HepG2 (cell line): ENCODE data around the gene SMIM20. TPM values are rescaled to one million over a fixed set of nuclear protein-coding genes. Genes with fewer than 3 reads are reported as not detected.

Source experiments
- ATAC-seq: fragments of 200-7000 bp; cut with Tn5 transposase; 3 replicates; pipeline ENCODE4 v1.9.1; 2020; ENCODE audit warnings: mild to moderate bottlenecking, moderate library complexity
- BruUV-seq: library from RNA; stranded (reverse); fragments of 400-500 nt; replicated peaks from 2 replicates; lab custom pipeline; 2021; lab: Mats Ljungman, UMichigan
- CTCF ChIA-PET: fragments of 300-600 bp; formaldehyde crosslinking; extraction: SDS; loops from one replicate; lab custom pipeline; 2021; ENCODE audit warnings: low total read pairs, inconsistent platforms, low intra/inter-chr PET ratio; lab: Yijun Ruan, JAX
- POLR2A ChIA-PET: fragments of 350-600 bp; sonication (Branson Sonifier 250); formaldehyde crosslinking; loops from one replicate; lab custom pipeline; 2020; ENCODE audit warnings: antibody characterized with exemption, inconsistent platforms; lab: Yijun Ruan, JAX
- DNase-seq: peaks from one replicate; pipeline ENCODE4 v3.0.0-alpha.2; 2015; ENCODE audit warnings: low spot score
- FAIRE-seq: peaks from 3 replicates; lab custom pipeline; 2011; peaks lifted over from hg19 to GRCh38; lab: Jason Lieb, UNC
- H2AFZ ChIP-seq: one replicate; pipeline ENCODE4 v1.6.1; 2011; ENCODE audit warnings: low read length, inconsistent platforms
- H3K27ac ChIP-seq: fragments of 300-600 bp; 3 replicates; pipeline ENCODE4 v1.8.0; 2011; ENCODE audit warnings: mixed run types, mild to moderate bottlenecking, mixed read lengths, low read length, inconsistent platforms; ENCODE audit not compliant: insufficient read depth; ENCODE audit errors: extremely low read length
- H3K27me3 ChIP-seq, 2 experiments: fragments of 200-600 bp in 1 of 2; 2 replicates in 1 of 2; 3 replicates in 1 of 2; pipeline versions ENCODE4 v1.6.0 to v1.8.0; 2011; ENCODE audit warnings: low read length in 2 of 2, mild to moderate bottlenecking in 2 of 2, moderate library complexity in 2 of 2, inconsistent platforms in 1 of 2; ENCODE audit not compliant: insufficient read depth in 2 of 2, control insufficient read depth in 1 of 2
- H3K36me3 ChIP-seq, 2 experiments: fragments of 200-600 bp in 1 of 2; replicated peaks in 1 of 2; 2 replicates in 1 of 2; 3 replicates in 1 of 2; pipeline versions ENCODE4 v1.5.1 to v1.8.0; 2011; ENCODE audit warnings: low read length in 2 of 2, inconsistent platforms in 1 of 2; ENCODE audit not compliant: insufficient read depth in 2 of 2, control insufficient read depth in 1 of 2
- H3K4me1 ChIP-seq: 2 replicates; pipeline ENCODE4 v1.5.1; 2012; ENCODE audit warnings: low read length, inconsistent platforms; ENCODE audit not compliant: insufficient read depth
- H3K4me2 ChIP-seq: 2 replicates; pipeline ENCODE4 v1.6.0; 2011; ENCODE audit warnings: low read depth, low read length, inconsistent platforms
- H3K4me3 ChIP-seq, 3 experiments: fragments of 200-600 bp in 1 of 3; sonication (generic), shearing (Covaris generic) in 1 of 3; replicated peaks in 1 of 3; 2 replicates each; pipeline ENCODE4 v1.5.1; 2011 to 2016; ENCODE audit warnings: low read length in 3 of 3, inconsistent platforms in 2 of 3, low read depth in 2 of 3, mild to moderate bottlenecking in 2 of 3, control low read depth in 1 of 3, mixed read lengths in 1 of 3; ENCODE audit not compliant: insufficient read depth in 1 of 3
- H3K79me2 ChIP-seq: one replicate; pipeline ENCODE4 v1.6.1; 2011; ENCODE audit warnings: low read length, inconsistent platforms; ENCODE audit not compliant: insufficient read depth
- H3K9ac ChIP-seq: 2 replicates; pipeline ENCODE4 v1.6.0; 2011; ENCODE audit warnings: mild to moderate bottlenecking, low read depth, low read length, inconsistent platforms; ENCODE audit not compliant: insufficient read depth
- H3K9me3 ChIP-seq: 2 replicates; pipeline ENCODE4 v1.5.1; 2012; ENCODE audit warnings: mild to moderate bottlenecking, low read length
- H4K20me1 ChIP-seq: 2 replicates; pipeline ENCODE4 v1.6.0; 2011; ENCODE audit warnings: inconsistent platforms, mild to moderate bottlenecking, low read length, moderate library complexity; ENCODE audit not compliant: insufficient read depth
- ARNT ChIP-seq: fragments of 450-650 bp; IDR thresholded peaks from 2 replicates; pipeline ENCODE4 v1.6.1; 2017
- ARNT2 ChIP-seq: sonication (generic); formaldehyde crosslinking; IDR thresholded peaks from 2 replicates; pipeline ENCODE4 v1.8.0; 2022; ENCODE audit warnings: mild to moderate bottlenecking, low read depth, missing genetic modification reagents, moderate library complexity
- EHMT2 ChIP-seq: fragments of 200-600 bp; sonication (generic); IDR thresholded peaks from 2 replicates; pipeline ENCODE4 v1.7.0; 2017; ENCODE audit warnings: antibody characterized with exemption, low read depth, low read length, borderline replicate concordance
- FOXC1 ChIP-seq: sonication (generic); formaldehyde crosslinking; IDR thresholded peaks from 2 replicates; pipeline ENCODE4 v1.8.0; 2022; ENCODE audit warnings: mild to moderate bottlenecking, missing genetic modification reagents, borderline replicate concordance
- GLI4 ChIP-seq: sonication (generic); formaldehyde crosslinking; IDR thresholded peaks from 2 replicates; pipeline ENCODE4 v1.5.1; 2020; ENCODE audit warnings: missing genetic modification reagents, mild to moderate bottlenecking, moderate library complexity, borderline replicate concordance
- JUN ChIP-seq: sonication (generic); formaldehyde crosslinking; IDR thresholded peaks from 2 replicates; pipeline ENCODE4 v1.4.0; 2020; ENCODE audit warnings: mild to moderate bottlenecking, missing genetic modification reagents
- MLLT10 ChIP-seq: sonication (generic); formaldehyde crosslinking; IDR thresholded peaks from 2 replicates; pipeline ENCODE4 v1.4.0; 2020; ENCODE audit warnings: missing genetic modification reagents
- MXD4 ChIP-seq: IDR thresholded peaks from 2 replicates; pipeline ENCODE4 v1.6.1; 2016; ENCODE audit warnings: mild to moderate bottlenecking, missing biosample characterization, missing genetic modification reagents
- NFE2 ChIP-seq: sonication (generic); formaldehyde crosslinking; IDR thresholded peaks from 2 replicates; pipeline ENCODE4 v1.4.0; 2020; ENCODE audit warnings: missing genetic modification reagents
- NPAS2 ChIP-seq: sonication (generic); formaldehyde crosslinking; IDR thresholded peaks from 2 replicates; pipeline ENCODE4 v1.8.0; 2022; ENCODE audit warnings: mild to moderate bottlenecking, missing genetic modification reagents, borderline replicate concordance
- POLR2A ChIP-seq, 2 experiments: IDR thresholded peaks; 2 replicates each; pipeline ENCODE4 v1.6.1; 2011; ENCODE audit warnings: low read depth in 2 of 2, low read length in 2 of 2, mild to moderate bottlenecking in 1 of 2, moderate library complexity in 1 of 2; ENCODE audit not compliant: insufficient read depth in 1 of 2
- THYN1 ChIP-seq: sonication (generic); formaldehyde crosslinking; IDR thresholded peaks from 2 replicates; pipeline ENCODE4 v1.8.1; 2023; ENCODE audit warnings: low read depth, mild to moderate bottlenecking, moderate library complexity, missing genetic modification reagents, borderline replicate concordance
- ZFP41 ChIP-seq: sonication (generic); formaldehyde crosslinking; IDR thresholded peaks from 2 replicates; pipeline ENCODE4 v1.4.0; 2020; ENCODE audit warnings: mild to moderate bottlenecking, missing genetic modification reagents, borderline replicate concordance
- ZNF205 ChIP-seq: IDR thresholded peaks from 2 replicates; pipeline ENCODE4 v1.6.1; 2018; ENCODE audit warnings: missing biosample characterization, missing genetic modification reagents
- ZNF530 ChIP-seq: sonication (generic); formaldehyde crosslinking; IDR thresholded peaks from 2 replicates; pipeline ENCODE4 v1.5.0; 2020; ENCODE audit warnings: low read depth, mild to moderate bottlenecking, missing genetic modification reagents
- ZNF749 ChIP-seq: sonication (generic); formaldehyde crosslinking; IDR thresholded peaks from 2 replicates; pipeline ENCODE4 v1.8.0; 2022; ENCODE audit warnings: mild to moderate bottlenecking, missing genetic modification reagents, moderate library complexity, borderline replicate concordance
- ZNF768 ChIP-seq: sonication (generic); formaldehyde crosslinking; IDR thresholded peaks from 2 replicates; pipeline ENCODE4 v1.4.0; 2020; ENCODE audit warnings: missing genetic modification reagents
- WGBS: methylation state at CpG from one replicate; pipeline ENCODE4 v1.1.6; 2017; ENCODE audit warnings: low lambda C conversion rate; 5-methylcytosine and 5-hydroxymethylcytosine counted together
- in situ Hi-C: cut with HindIII; loops from 2 replicates; pipeline ENCODE4 v1.10.0; 2017; ENCODE audit warnings: low pct_unique_long_range_greater_than_20kb; ENCODE audit not compliant: extremely low pct_ligation_motif_present
- intact Hi-C: fragments of 100-400 bp; cut with micrococcal nuclease; formaldehyde crosslinking; loops from one replicate; pipeline ENCODE4 v1.10.0; 2022; ENCODE audit not compliant: unreplicated experiment
- polyA plus RNA-seq, 8 experiments: library from polyadenylated mRNA; depleted of rRNA in 3 of 8; stranded (reverse) in 7 of 8; unstranded in 1 of 8; fragments of >200 nt; fragmentation: Illumina TruSeq in 4 of 8; extraction: Trizol in 4 of 8; gene quantifications; 2 replicates each; pipeline versions ENCODE4 v1.2.1 to v1.2.3, GENCODE V29; 2011 to 2016; ENCODE audit warnings: low read depth in 4 of 8, missing spikeins in 1 of 8, mixed read lengths in 1 of 8; ENCODE audit not compliant: insufficient read depth in 1 of 8
- total RNA-seq, 5 experiments: library from RNA; depleted of rRNA; stranded (reverse); fragments of >200 nt; fragmentation: Illumina TruSeq; extraction: Trizol; gene quantifications; 2 replicates each; pipeline ENCODE4 v1.2.3, GENCODE V29; 2016; ENCODE audit warnings: low read depth in 1 of 5
- TF ChIP-seq, protein P1 (sequence below), 2 experiments: sonication (generic) in 1 of 2; formaldehyde crosslinking in 1 of 2; IDR thresholded peaks; 2 replicates each; pipeline versions ENCODE4 v1.4.0 to v1.6.1; 2018 to 2020; ENCODE audit warnings: missing genetic modification reagents in 2 of 2, borderline replicate concordance in 1 of 2, low read depth in 1 of 2, mild to moderate bottlenecking in 1 of 2, missing biosample characterization in 1 of 2
- TF ChIP-seq, protein P2 (sequence below): sonication (generic); formaldehyde crosslinking; IDR thresholded peaks from 2 replicates; pipeline ENCODE4 v1.4.0; 2020; ENCODE audit warnings: missing genetic modification reagents, borderline replicate concordance
- TF ChIP-seq, protein P3 (sequence below): sonication (generic); formaldehyde crosslinking; IDR thresholded peaks from 2 replicates; pipeline ENCODE4 v1.5.0; 2020; ENCODE audit warnings: missing genetic modification reagents

The SMIM20 gene
- total and polyA plus RNA-seq, 2 of the 13 experiments (the other 11 are each of a cell fraction or from before 2014, with no cell fraction given): 26.3 to 30.2 TPM

DNA sequence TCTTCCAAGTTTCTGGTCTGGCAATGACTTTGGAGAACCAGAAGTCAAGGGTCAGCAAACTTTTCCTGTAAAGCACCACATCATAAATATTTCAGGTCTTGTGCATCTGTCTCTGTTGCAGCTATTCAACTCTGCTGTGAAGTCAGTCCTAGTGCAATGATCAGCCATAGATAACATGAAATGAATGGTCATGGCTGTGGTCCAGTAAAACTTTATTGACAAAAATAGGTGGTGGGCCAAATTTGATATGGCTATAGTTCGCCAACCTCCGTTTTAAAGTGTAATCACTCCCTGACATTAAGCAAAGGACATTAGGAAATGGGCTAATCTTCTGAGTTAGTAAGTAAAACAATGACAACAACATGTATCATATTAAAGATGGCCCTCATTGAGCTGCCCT is 30.5 kb upstream of the SMIM20 start:
- TF ChIP-seq ARNT2 (CRISPR knock-in tag) (no peak), THYN1 (no peak), NFE2 (CRISPR knock-in tag) (no peak), ZNF749 (CRISPR knock-in tag) (no peak), ARNT (no peak), JUN (CRISPR knock-in tag) (no peak), GLI4 (CRISPR knock-in tag) (no peak), MLLT10 (CRISPR knock-in tag) (no peak), NPAS2 (CRISPR knock-in tag) (no peak), EHMT2 (no peak), ZNF205 (CRISPR knock-in tag) (no peak), POLR2A (IDR thresholded peaks at IDR 0.05; ENCODE audit: insufficient read depth in 1 of 2, low read depth in 2 of 2, low read length in 2 of 2) (no peak), ZNF530 (CRISPR knock-in tag) (no peak), ZFP41 (CRISPR knock-in tag) (no peak), FOXC1 (CRISPR knock-in tag) (no peak), ZNF768 (CRISPR knock-in tag) (no peak), MXD4 (CRISPR knock-in tag) (no peak)
- TF ChIP-seq, protein P1, sequence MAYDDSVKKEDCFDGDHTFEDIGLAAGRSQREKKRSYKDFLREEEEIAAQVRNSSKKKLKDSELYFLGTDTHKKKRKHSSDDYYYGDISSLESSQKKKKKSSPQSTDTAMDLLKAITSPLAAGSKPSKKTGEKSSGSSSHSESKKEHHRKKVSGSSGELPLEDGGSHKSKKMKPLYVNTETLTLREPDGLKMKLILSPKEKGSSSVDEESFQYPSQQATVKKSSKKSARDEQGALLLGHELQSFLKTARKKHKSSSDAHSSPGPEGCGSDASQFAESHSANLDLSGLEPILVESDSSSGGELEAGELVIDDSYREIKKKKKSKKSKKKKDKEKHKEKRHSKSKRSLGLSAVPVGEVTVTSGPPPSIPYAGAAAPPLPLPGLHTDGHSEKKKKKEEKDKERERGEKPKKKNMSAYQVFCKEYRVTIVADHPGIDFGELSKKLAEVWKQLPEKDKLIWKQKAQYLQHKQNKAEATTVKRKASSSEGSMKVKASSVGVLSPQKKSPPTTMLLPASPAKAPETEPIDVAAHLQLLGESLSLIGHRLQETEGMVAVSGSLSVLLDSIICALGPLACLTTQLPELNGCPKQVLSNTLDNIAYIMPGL (CRISPR knock-in tag; IDR thresholded peaks at IDR 0.05; ENCODE audit: borderline replicate concordance in 1 of 2, low read depth in 1 of 2): no peak
- TF ChIP-seq, protein P2, sequence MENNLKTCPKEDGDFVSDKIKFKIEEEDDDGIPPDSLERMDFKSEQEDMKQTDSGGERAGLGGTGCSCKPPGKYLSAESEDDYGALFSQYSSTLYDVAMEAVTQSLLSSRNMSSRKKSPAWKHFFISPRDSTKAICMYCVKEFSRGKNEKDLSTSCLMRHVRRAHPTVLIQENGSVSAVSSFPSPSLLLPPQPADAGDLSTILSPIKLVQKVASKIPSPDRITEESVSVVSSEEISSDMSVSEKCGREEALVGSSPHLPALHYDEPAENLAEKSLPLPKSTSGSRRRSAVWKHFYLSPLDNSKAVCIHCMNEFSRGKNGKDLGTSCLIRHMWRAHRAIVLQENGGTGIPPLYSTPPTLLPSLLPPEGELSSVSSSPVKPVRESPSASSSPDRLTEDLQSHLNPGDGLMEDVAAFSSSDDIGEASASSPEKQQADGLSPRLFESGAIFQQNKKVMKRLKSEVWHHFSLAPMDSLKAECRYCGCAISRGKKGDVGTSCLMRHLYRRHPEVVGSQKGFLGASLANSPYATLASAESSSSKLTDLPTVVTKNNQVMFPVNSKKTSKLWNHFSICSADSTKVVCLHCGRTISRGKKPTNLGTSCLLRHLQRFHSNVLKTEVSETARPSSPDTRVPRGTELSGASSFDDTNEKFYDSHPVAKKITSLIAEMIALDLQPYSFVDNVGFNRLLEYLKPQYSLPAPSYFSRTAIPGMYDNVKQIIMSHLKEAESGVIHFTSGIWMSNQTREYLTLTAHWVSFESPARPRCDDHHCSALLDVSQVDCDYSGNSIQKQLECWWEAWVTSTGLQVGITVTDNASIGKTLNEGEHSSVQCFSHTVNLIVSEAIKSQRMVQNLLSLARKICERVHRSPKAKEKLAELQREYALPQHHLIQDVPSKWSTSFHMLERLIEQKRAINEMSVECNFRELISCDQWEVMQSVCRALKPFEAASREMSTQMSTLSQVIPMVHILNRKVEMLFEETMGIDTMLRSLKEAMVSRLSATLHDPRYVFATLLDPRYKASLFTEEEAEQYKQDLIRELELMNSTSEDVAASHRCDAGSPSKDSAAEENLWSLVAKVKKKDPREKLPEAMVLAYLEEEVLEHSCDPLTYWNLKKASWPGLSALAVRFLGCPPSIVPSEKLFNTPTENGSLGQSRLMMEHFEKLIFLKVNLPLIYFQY (CRISPR knock-in tag): no peak
- TF ChIP-seq, protein P3, sequence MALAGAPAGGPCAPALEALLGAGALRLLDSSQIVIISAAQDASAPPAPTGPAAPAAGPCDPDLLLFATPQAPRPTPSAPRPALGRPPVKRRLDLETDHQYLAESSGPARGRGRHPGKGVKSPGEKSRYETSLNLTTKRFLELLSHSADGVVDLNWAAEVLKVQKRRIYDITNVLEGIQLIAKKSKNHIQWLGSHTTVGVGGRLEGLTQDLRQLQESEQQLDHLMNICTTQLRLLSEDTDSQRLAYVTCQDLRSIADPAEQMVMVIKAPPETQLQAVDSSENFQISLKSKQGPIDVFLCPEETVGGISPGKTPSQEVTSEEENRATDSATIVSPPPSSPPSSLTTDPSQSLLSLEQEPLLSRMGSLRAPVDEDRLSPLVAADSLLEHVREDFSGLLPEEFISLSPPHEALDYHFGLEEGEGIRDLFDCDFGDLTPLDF (CRISPR knock-in tag): no peak
- FAIRE-seq: no peak
- ChIA-PET CTCF (no interaction called here), POLR2A (no interaction called here)
- H3K4me1 ChIP-seq: no peaks in the 10 kb centered on the region
- intact Hi-C loops: no loop called here
- 4% methylated on average over 2 of the region's 2 CpGs for WGBS
- no peak overlapping the region for H3K4me3 ChIP-seq
- no peaks in the 10 kb centered on the region for H4K20me1 ChIP-seq
- no peak for ATAC-seq
- no peaks in the 10 kb centered on the region for H3K79me2 ChIP-seq
- BruUV-seq: no TSS peak
- no peak overlapping the region for H3K9ac ChIP-seq
- H3K9me3 ChIP-seq: no peaks in the 10 kb centered on the region
- peaks cover 0 to 3% of the 10 kb centered on the region in 2 experiments; a peak in 1 of 5 replicates for H3K27me3 ChIP-seq
- no peak overlapping the region for H3K4me2 ChIP-seq
- no peak overlapping the region for H2AFZ ChIP-seq
- no peak overlapping the region for H3K27ac ChIP-seq
- in situ Hi-C loops: no loop called here
- DNase-seq: no peak
- H3K36me3 ChIP-seq: no peaks in the 10 kb centered on the region
